Prostate gland (tissue), 2 donors: ENCODE results near the gene ROGDI.
"Not testable (repeated sequence)": the region's sequence is repeated elsewhere in the genome, so short reads cannot be mapped to it uniquely, and the experiment has no call there.

Experiments
- POLR2A ChIP-seq: fragments of 450-650 bp; IDR thresholded peaks from one replicate; pipeline ENCODE4 v1.6.1; 2016; ENCODE audit warnings: antibody characterized with exemption, mild to moderate bottlenecking
- TF ChIP-seq, protein P1 (sequence below), 4 experiments: fragments of 200-600 bp in 2 of 4; fragments of 450-650 bp in 2 of 4; sonication (generic) in 2 of 4; IDR thresholded peaks; 1 replicate in 3 of 4; 2 replicates in 1 of 4; pipeline ENCODE4 v1.5.1; 2016 to 2019; ENCODE audit warnings: antibody characterized with exemption in 4 of 4, mild to moderate bottlenecking in 2 of 4, moderate library complexity in 2 of 4

DNA sequence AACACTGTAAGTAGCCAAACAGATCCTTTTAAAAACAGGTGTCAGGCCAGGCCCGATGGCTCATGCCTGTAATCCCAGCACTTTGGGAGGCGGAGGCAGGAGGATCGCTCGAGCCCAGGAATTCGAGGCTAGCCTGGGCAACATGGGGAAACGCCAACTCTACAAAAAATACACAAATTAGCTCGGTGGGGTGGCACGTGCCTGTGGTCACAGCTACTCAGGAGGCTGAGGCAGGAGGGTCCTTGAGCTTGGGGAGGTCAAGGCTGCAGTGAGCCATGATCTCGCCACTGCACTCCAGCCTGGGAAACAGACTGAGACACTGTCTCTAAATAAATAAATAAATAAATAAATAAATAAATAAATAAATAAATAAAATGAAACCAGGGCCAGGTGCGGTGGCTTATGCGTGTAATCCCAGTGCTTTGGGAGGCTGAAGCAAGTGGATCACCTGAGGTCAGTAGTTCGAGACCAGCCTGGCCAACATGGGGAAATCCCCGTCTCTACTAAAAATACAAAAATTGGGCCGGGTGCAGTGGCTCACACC lies 17.9 kb downstream of the ROGDI start:
- not testable (repeated sequence) for TF ChIP-seq POLR2A
- TF ChIP-seq, protein P1, sequence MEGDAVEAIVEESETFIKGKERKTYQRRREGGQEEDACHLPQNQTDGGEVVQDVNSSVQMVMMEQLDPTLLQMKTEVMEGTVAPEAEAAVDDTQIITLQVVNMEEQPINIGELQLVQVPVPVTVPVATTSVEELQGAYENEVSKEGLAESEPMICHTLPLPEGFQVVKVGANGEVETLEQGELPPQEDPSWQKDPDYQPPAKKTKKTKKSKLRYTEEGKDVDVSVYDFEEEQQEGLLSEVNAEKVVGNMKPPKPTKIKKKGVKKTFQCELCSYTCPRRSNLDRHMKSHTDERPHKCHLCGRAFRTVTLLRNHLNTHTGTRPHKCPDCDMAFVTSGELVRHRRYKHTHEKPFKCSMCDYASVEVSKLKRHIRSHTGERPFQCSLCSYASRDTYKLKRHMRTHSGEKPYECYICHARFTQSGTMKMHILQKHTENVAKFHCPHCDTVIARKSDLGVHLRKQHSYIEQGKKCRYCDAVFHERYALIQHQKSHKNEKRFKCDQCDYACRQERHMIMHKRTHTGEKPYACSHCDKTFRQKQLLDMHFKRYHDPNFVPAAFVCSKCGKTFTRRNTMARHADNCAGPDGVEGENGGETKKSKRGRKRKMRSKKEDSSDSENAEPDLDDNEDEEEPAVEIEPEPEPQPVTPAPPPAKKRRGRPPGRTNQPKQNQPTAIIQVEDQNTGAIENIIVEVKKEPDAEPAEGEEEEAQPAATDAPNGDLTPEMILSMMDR (IDR thresholded peaks at IDR 0.05) = not testable (repeated sequence)
